HepG2 (cell line): ENCODE results near the gene DNAJC5. TPM values are rescaled to one million over a fixed set of nuclear protein-coding genes. Genes with fewer than 3 reads are reported as not detected.

Experiments used
- ASH2L ChIP-seq: fragments of 300-600, 200-600 bp; sonication (generic); IDR thresholded peaks from 2 replicates; pipeline ENCODE4 v1.7.0; 2017; ENCODE audit warnings: low read depth, mild to moderate bottlenecking, moderate library complexity, mixed read lengths, low read length; ENCODE audit not compliant: insufficient read length
- ATAD3A ChIP-seq: sonication (generic); formaldehyde crosslinking; IDR thresholded peaks from 2 replicates; pipeline ENCODE4 v1.4.0; 2020; ENCODE audit warnings: missing genetic modification reagents
- EZH2 ChIP-seq: conservative IDR thresholded peaks from 2 replicates; pipeline ENCODE4 v1.6.1; 2012; ENCODE audit warnings: mild to moderate bottlenecking, low read depth, low read length, moderate library complexity
- HNF4A ChIP-seq: sonication (generic); formaldehyde crosslinking; IDR thresholded peaks from 2 replicates; pipeline ENCODE4 v1.4.0; 2020; ENCODE audit warnings: missing genetic modification reagents
- MTA3 ChIP-seq: sonication (generic); formaldehyde crosslinking; IDR thresholded peaks from 2 replicates; pipeline ENCODE4 v1.4.0; 2020; ENCODE audit warnings: missing genetic modification reagents
- POLR2AphosphoS5 ChIP-seq: IDR thresholded peaks from 2 replicates; pipeline ENCODE4 v1.6.1; 2012; ENCODE audit warnings: low read depth, low read length
- PPARG ChIP-seq: conservative IDR thresholded peaks from 2 replicates; pipeline ENCODE4 v1.6.1; 2016; ENCODE audit warnings: missing biosample characterization, missing genetic modification reagents
- RFX5 ChIP-seq: IDR thresholded peaks from 2 replicates; pipeline ENCODE4 v1.6.1; 2011; ENCODE audit warnings: low read depth, low read length, improper control_type of control experiment
- YY1 ChIP-seq: IDR thresholded peaks from 2 replicates; pipeline ENCODE4 v1.6.1; 2011; ENCODE audit warnings: low read length, low read depth, moderate library complexity, mild to moderate bottlenecking; ENCODE audit not compliant: insufficient read depth, insufficient replicate concordance
- ZFP1 ChIP-seq: IDR thresholded peaks from 2 replicates; pipeline ENCODE4 v1.6.1; 2016
- ZNF205 ChIP-seq: IDR thresholded peaks from 2 replicates; pipeline ENCODE4 v1.6.1; 2018; ENCODE audit warnings: missing biosample characterization, missing genetic modification reagents
- ZNF441 ChIP-seq: sonication (generic); formaldehyde crosslinking; IDR thresholded peaks from 2 replicates; pipeline ENCODE4 v1.7.0; 2021; ENCODE audit warnings: missing genetic modification reagents, borderline replicate concordance
- ZNF7 ChIP-seq: IDR thresholded peaks from 2 replicates; pipeline ENCODE4 v1.6.1; 2016; ENCODE audit warnings: missing biosample characterization, missing genetic modification reagents
- ZNF780A ChIP-seq: sonication (generic); formaldehyde crosslinking; IDR thresholded peaks from 2 replicates; pipeline ENCODE4 v1.8.0; 2022; ENCODE audit warnings: mild to moderate bottlenecking, missing genetic modification reagents, moderate library complexity
- ZNF788 ChIP-seq: sonication (generic); formaldehyde crosslinking; IDR thresholded peaks from 2 replicates; pipeline ENCODE4 v1.5.0; 2020; ENCODE audit warnings: mild to moderate bottlenecking, missing genetic modification reagents, borderline replicate concordance
- ZNF790 ChIP-seq: sonication (generic); formaldehyde crosslinking; IDR thresholded peaks from 2 replicates; pipeline ENCODE4 v1.8.0; 2022; ENCODE audit warnings: missing genetic modification reagents, mild to moderate bottlenecking, borderline replicate concordance
- polyA plus RNA-seq, 8 experiments: library from polyadenylated mRNA; depleted of rRNA in 3 of 8; stranded (reverse) in 7 of 8; unstranded in 1 of 8; fragments of >200 nt; fragmentation: Illumina TruSeq in 4 of 8; extraction: Trizol in 4 of 8; gene quantifications; 2 replicates each; pipeline versions ENCODE4 v1.2.1 to v1.2.3, GENCODE V29; 2011 to 2016; ENCODE audit warnings: low read depth in 4 of 8, missing spikeins in 1 of 8, mixed read lengths in 1 of 8; ENCODE audit not compliant: insufficient read depth in 1 of 8
- total RNA-seq, 5 experiments: library from RNA; depleted of rRNA; stranded (reverse); fragments of >200 nt; fragmentation: Illumina TruSeq; extraction: Trizol; gene quantifications; 2 replicates each; pipeline ENCODE4 v1.2.3, GENCODE V29; 2016; ENCODE audit warnings: low read depth in 1 of 5
- TF ChIP-seq, protein P1 (sequence below): sonication (generic); formaldehyde crosslinking; IDR thresholded peaks from 2 replicates; pipeline ENCODE4 v1.5.1; 2020; ENCODE audit warnings: mild to moderate bottlenecking, missing genetic modification reagents, moderate library complexity
- TF ChIP-seq, protein P2 (sequence below): sonication (generic); formaldehyde crosslinking; IDR thresholded peaks from 2 replicates; pipeline ENCODE4 v1.5.0; 2020; ENCODE audit warnings: mild to moderate bottlenecking, missing genetic modification reagents, borderline replicate concordance
- TF ChIP-seq, protein P3 (sequence below): IDR thresholded peaks from 2 replicates; pipeline ENCODE4 v1.6.1; 2016
- TF ChIP-seq, protein P4 (sequence below): IDR thresholded peaks from 2 replicates; pipeline ENCODE4 v1.6.1; 2016; ENCODE audit warnings: missing compliant biosample characterization, missing genetic modification reagents, borderline replicate concordance

DNAJC5 gene
- total and polyA plus RNA-seq, 2 of the 13 experiments (the other 11 are each of a cell fraction or from before 2014, with no cell fraction given): 42.8 to 64.5 TPM

DNA sequence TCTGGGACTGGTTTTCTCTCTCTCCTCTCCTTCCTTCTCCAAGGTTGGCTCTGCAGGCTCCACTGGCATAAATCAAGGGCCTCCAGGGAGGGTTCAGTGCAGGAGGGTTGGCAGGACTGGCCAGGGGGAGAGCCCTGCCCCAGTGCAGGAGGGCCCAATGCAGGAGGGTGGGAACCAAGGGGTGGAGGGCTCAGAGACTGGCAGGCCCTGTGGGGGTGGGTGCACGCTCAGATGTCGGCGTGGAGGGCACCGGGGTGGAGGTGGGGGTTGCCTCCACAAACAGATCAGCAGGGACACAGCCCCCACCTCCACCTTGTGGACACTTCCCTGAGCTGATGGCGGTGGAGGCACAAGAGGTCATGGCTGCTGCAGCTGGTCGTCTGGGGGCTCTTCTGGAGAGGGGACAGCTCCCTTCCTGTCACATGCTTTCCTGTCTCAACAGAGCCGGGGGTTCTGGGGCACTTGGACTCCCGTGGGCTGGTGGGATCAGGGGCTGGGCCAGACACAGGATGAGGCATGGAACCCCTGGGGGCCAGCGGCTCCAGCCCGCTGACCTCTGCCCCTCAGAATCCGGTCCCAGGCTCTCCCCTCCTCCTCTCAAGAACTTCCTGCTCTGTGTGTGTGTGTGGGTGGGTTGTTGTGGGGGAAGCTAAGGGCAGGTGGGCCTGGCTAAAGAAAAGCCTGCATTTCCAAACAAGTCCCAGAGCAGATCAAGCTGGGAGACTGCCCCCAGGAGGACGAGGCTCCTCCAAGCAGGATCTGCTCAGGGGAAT, 36.3 kb upstream of the DNAJC5 start (continued):
- TF ChIP-seq, protein P1, sequence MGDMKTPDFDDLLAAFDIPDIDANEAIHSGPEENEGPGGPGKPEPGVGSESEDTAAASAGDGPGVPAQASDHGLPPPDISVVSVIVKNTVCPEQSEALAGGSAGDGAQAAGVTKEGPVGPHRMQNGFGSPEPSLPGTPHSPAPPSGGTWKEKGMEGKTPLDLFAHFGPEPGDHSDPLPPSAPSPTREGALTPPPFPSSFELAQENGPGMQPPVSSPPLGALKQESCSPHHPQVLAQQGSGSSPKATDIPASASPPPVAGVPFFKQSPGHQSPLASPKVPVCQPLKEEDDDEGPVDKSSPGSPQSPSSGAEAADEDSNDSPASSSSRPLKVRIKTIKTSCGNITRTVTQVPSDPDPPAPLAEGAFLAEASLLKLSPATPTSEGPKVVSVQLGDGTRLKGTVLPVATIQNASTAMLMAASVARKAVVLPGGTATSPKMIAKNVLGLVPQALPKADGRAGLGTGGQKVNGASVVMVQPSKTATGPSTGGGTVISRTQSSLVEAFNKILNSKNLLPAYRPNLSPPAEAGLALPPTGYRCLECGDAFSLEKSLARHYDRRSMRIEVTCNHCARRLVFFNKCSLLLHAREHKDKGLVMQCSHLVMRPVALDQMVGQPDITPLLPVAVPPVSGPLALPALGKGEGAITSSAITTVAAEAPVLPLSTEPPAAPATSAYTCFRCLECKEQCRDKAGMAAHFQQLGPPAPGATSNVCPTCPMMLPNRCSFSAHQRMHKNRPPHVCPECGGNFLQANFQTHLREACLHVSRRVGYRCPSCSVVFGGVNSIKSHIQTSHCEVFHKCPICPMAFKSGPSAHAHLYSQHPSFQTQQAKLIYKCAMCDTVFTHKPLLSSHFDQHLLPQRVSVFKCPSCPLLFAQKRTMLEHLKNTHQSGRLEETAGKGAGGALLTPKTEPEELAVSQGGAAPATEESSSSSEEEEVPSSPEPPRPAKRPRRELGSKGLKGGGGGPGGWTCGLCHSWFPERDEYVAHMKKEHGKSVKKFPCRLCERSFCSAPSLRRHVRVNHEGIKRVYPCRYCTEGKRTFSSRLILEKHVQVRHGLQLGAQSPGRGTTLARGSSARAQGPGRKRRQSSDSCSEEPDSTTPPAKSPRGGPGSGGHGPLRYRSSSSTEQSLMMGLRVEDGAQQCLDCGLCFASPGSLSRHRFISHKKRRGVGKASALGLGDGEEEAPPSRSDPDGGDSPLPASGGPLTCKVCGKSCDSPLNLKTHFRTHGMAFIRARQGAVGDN (CRISPR knock-in tag): peak; percentile 92
- TF ChIP-seq ASH2L (peak; percentile 55), MTA3 (CRISPR knock-in tag) (no peak), EZH2 (no peak), PPARG (CRISPR knock-in tag) (no peak; the same call in none of the 2 replicates), ZNF780A (no peak), POLR2AphosphoS5 (peak; percentile 25), ZNF788 (peak; percentile 92), ZNF205 (CRISPR knock-in tag) (peak; percentile 64; the same call in 1 of the 2 replicates), ATAD3A (CRISPR knock-in tag) (no peak; the same call in 1 of the 2 replicates), YY1 (peak; percentile 78), ZNF790 (CRISPR knock-in tag) (no peak), HNF4A (no peak; the same call in 1 of the 2 replicates), ZNF7 (CRISPR knock-in tag) (peak; percentile 34; the same call in 1 of the 2 replicates), ZNF441 (CRISPR knock-in tag) (peak; percentile 80), ZFP1 (CRISPR knock-in tag) (no peak), RFX5 (no peak)
- TF ChIP-seq, protein P2, sequence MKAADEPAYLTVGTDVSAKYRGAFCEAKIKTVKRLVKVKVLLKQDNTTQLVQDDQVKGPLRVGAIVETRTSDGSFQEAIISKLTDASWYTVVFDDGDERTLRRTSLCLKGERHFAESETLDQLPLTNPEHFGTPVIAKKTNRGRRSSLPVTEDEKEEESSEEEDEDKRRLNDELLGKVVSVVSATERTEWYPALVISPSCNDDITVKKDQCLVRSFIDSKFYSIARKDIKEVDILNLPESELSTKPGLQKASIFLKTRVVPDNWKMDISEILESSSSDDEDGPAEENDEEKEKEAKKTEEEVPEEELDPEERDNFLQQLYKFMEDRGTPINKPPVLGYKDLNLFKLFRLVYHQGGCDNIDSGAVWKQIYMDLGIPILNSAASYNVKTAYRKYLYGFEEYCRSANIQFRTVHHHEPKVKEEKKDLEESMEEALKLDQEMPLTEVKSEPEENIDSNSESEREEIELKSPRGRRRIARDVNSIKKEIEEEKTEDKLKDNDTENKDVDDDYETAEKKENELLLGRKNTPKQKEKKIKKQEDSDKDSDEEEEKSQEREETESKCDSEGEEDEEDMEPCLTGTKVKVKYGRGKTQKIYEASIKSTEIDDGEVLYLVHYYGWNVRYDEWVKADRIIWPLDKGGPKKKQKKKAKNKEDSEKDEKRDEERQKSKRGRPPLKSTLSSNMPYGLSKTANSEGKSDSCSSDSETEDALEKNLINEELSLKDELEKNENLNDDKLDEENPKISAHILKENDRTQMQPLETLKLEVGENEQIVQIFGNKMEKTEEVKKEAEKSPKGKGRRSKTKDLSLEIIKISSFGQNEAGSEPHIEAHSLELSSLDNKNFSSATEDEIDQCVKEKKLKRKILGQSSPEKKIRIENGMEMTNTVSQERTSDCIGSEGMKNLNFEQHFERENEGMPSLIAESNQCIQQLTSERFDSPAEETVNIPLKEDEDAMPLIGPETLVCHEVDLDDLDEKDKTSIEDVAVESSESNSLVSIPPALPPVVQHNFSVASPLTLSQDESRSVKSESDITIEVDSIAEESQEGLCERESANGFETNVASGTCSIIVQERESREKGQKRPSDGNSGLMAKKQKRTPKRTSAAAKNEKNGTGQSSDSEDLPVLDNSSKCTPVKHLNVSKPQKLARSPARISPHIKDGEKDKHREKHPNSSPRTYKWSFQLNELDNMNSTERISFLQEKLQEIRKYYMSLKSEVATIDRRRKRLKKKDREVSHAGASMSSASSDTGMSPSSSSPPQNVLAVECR: peak; percentile 69; the same call in 1 of the 2 replicates
- TF ChIP-seq, protein P3, sequence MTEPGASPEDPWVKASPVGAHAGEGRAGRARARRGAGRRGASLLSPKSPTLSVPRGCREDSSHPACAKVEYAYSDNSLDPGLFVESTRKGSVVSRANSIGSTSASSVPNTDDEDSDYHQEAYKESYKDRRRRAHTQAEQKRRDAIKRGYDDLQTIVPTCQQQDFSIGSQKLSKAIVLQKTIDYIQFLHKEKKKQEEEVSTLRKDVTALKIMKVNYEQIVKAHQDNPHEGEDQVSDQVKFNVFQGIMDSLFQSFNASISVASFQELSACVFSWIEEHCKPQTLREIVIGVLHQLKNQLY (CRISPR knock-in tag): peak; percentile 78; the same call in 1 of the 2 replicates
- TF ChIP-seq, protein P4, sequence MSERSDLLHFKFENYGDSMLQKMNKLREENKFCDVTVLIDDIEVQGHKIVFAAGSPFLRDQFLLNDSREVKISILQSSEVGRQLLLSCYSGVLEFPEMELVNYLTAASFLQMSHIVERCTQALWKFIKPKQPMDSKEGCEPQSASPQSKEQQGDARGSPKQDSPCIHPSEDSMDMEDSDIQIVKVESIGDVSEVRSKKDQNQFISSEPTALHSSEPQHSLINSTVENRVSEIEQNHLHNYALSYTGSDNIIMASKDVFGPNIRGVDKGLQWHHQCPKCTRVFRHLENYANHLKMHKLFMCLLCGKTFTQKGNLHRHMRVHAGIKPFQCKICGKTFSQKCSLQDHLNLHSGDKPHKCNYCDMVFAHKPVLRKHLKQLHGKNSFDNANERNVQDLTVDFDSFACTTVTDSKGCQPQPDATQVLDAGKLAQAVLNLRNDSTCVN (CRISPR knock-in tag): peak; percentile 88
